Measurements from ENCODE around the gene SLC25A19. TPM values are rescaled to one million over a fixed set of nuclear protein-coding genes. Genes with fewer than 3 reads are reported as not detected.
"Not testable (repeated sequence)": the region's sequence is repeated elsewhere in the genome, so short reads cannot be mapped to it uniquely, and the experiment has no call there.

SLC25A19 gene
- total RNA-seq, 4 donors from 2014 or later = 4.0 to 7.1 (median 5.9) TPM

GRCh38 chr17:75288359-75288758 lies 874 bp downstream of the SLC25A19 start:
- DNase-seq (ENCODE audit: low spot score in 2 of 2) = no peak
- TF ChIP-seq POLR2A (IDR thresholded peaks at IDR 0.05) = no peak
- no peak for TF ChIP-seq CTCF (IDR thresholded peaks at IDR 0.05)
- intact Hi-C loops (cut with DNase I; ENCODE audit: low total_unique reads) = no loop called here
- H3K4me3 ChIP-seq (ENCODE audit: low read depth, poor library complexity, severe bottlenecking) = no peak overlapping the region
- 18 to 21% methylated on average over 2 of the region's 2 CpGs for WGBS, 2 donors

- no peak overlapping the region for H3K4me3 ChIP-seq (ENCODE audit: low read depth, poor library complexity, severe bottlenecking)
- 83 to 88% methylated on average over 9 of the region's 9 CpGs for WGBS, 2 donors
- TF ChIP-seq CTCF (IDR thresholded peaks at IDR 0.05) = no peak
- TF ChIP-seq POLR2A (IDR thresholded peaks at IDR 0.05) = no peak
- DNase-seq (ENCODE audit: low spot score in 2 of 2) = no peak
- intact Hi-C loops (cut with DNase I; ENCODE audit: low total_unique reads) = no loop called here
Measured at GRCh38 chr17:75287221-75287620, 2.0 kb downstream of the SLC25A19 start.

- no peak for DNase-seq (ENCODE audit: low spot score in 2 of 2)
- intact Hi-C loops (cut with DNase I; ENCODE audit: low total_unique reads) = no loop called here
- WGBS, 2 donors = 84 to 92% methylated on average over 6 of the region's 6 CpGs
- no peak overlapping the region for H3K4me3 ChIP-seq (ENCODE audit: low read depth, poor library complexity, severe bottlenecking)
- no peak for TF ChIP-seq CTCF (IDR thresholded peaks at IDR 0.05)
- TF ChIP-seq POLR2A (IDR thresholded peaks at IDR 0.05) = no peak
Measured at GRCh38 chr17:75285123-75285522, 4.1 kb downstream of the SLC25A19 start.

GRCh38 chr17:75280189-75280588 lies 9.0 kb downstream of the SLC25A19 start:
- WGBS, 2 donors = 93 to 95% methylated on average over 4 of the region's 4 CpGs
- H3K4me3 ChIP-seq (ENCODE audit: low read depth, poor library complexity, severe bottlenecking); intact Hi-C loops (cut with DNase I; ENCODE audit: low total_unique reads); DNase-seq (ENCODE audit: low spot score in 2 of 2): not testable (repeated sequence)

GRCh38 chr17:75277664-75278071 lies 11.6 kb downstream of the SLC25A19 start:
- no peak overlapping the region for H3K4me3 ChIP-seq (ENCODE audit: low read depth, poor library complexity, severe bottlenecking)
- TF ChIP-seq POLR2A (IDR thresholded peaks at IDR 0.05) (no peak), CTCF (IDR thresholded peaks at IDR 0.05) (no peak)
- 29 to 54% methylated on average over 6 of the region's 6 CpGs for WGBS, 2 donors
- DNase-seq (ENCODE audit: low spot score in 2 of 2) = no peak
- intact Hi-C loops (cut with DNase I; ENCODE audit: low total_unique reads) = no loop called here

GRCh38 chr17:75273977-75274708 lies 15.1 kb downstream of the SLC25A19 start:
- DNase-seq (ENCODE audit: low spot score in 2 of 2) = no peak
- intact Hi-C loops (cut with DNase I; ENCODE audit: low total_unique reads) = no loop called here
- 64 to 67% methylated on average over 7 of the region's 7 CpGs for WGBS, 2 donors
- H3K4me3 ChIP-seq (ENCODE audit: low read depth, poor library complexity, severe bottlenecking) = no peak overlapping the region
- no peak for TF ChIP-seq POLR2A (IDR thresholded peaks at IDR 0.05)
- TF ChIP-seq CTCF (IDR thresholded peaks at IDR 0.05) = no peak

All from lower leg skin (tissue), 4 donors.